ENCODE measurements around the gene PELI1.
"Not testable (repeated sequence)": the region's sequence is repeated elsewhere in the genome, so short reads cannot be mapped to it uniquely, and the experiment has no call there.

Gene PELI1

GRCh38 chr2:64086347-64087082 is 57.7 kb downstream of the PELI1 start:
- no peak for TF ChIP-seq JUND (IDR thresholded peaks at IDR 0.05; ENCODE audit: low read depth)
- DNase-seq (ENCODE audit: low read depth in 1 of 2, low spot score in 1 of 2), result no peak
- in situ Hi-C loops (cut with HindIII; ENCODE audit: low pct_unique_long_range_greater_than_20kb, low sequenced_read_pairs), result no loop called here

- in situ Hi-C loops (cut with HindIII; ENCODE audit: low pct_unique_long_range_greater_than_20kb, low sequenced_read_pairs), result no loop called here
- DNase-seq (ENCODE audit: low read depth in 1 of 2, low spot score in 1 of 2), result no peak
- no peak for TF ChIP-seq JUND (IDR thresholded peaks at IDR 0.05; ENCODE audit: low read depth)
Observed at GRCh38 chr2:64085936-64086335, 58.3 kb downstream of the PELI1 start.

DNA sequence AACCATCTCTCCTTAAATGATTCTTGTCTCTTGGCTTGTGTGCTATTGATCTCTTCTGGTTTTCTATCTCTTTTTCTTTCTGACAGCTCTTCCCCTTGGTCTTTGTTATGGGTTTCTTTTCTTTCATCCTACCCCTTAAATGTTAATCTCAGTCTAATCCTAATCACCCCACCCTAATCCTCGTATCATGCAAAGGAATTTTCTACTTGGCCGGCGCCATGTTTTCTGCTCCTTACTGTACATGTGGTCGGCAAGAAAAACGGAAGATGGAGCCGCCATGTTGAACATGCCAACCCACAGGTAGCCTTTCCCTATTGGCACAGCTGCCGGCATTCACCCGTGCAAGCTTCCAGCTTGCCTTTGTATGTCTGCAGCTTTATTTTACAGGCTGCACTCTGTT is 63.2 kb downstream of the PELI1 start:
- in situ Hi-C loops (cut with HindIII; ENCODE audit: low pct_unique_long_range_greater_than_20kb, low sequenced_read_pairs), result no loop called here
- DNase-seq (ENCODE audit: low read depth in 1 of 2, low spot score in 1 of 2), result no peak
- no peak for TF ChIP-seq JUND (IDR thresholded peaks at IDR 0.05; ENCODE audit: low read depth)

DNA sequence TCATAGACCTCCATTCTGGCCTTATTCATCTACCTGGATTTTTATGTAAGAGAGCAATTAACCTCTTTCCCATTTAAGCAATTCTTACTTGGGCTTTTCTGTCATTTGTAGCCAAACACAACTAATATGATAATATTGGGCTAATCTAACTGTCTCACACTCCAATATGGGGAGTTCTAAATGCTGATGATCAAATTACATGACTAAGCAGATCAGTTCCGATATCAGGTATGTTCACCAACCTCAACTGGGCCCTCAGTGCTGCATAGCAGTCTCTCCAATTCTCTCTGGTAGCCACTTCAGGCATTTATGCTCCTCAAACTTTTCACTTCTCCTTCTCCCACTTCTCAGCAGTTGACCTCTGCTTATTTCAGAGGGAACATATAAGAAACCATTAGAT is 64.0 kb downstream of the PELI1 start:
- TF ChIP-seq JUND (IDR thresholded peaks at IDR 0.05; ENCODE audit: low read depth), result no peak
- no peak for DNase-seq (ENCODE audit: low read depth in 1 of 2, low spot score in 1 of 2)
- in situ Hi-C loops (cut with HindIII; ENCODE audit: low pct_unique_long_range_greater_than_20kb, low sequenced_read_pairs), result no loop called here

- DNase-seq (ENCODE audit: low read depth in 1 of 2, low spot score in 1 of 2); in situ Hi-C loops (cut with HindIII; ENCODE audit: low pct_unique_long_range_greater_than_20kb, low sequenced_read_pairs): not testable (repeated sequence)
Observed at GRCh38 chr2:64079688-64080087, 64.5 kb downstream of the PELI1 start.

DNA sequence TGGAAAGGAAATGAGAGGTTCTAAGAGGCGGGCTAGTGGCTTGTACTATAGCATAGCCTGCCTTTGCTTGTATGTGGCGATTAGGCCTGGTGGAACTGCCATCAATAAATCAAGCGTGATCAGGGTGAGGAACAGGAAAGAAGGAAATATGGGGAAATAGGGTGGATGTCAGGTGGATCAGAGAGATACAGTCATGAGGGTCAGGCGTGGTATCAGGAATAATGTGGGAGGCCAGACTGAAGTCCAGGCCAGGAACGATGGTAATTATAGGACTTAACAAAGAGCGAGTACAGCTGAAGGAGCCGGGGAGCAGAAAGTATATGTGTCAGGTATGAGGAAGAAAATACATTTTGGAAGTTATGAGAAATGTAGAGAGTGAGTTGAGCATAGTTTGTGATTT is 67.4 kb downstream of the PELI1 start:
- DNase-seq (ENCODE audit: low read depth in 1 of 2, low spot score in 1 of 2); in situ Hi-C loops (cut with HindIII; ENCODE audit: low pct_unique_long_range_greater_than_20kb, low sequenced_read_pairs): not testable (repeated sequence)

- in situ Hi-C loops (cut with HindIII; ENCODE audit: low pct_unique_long_range_greater_than_20kb, low sequenced_read_pairs); DNase-seq (ENCODE audit: low read depth in 1 of 2, low spot score in 1 of 2): not testable (repeated sequence)
Observed at GRCh38 chr2:64074616-64075015, 69.6 kb downstream of the PELI1 start.

GRCh38 chr2:64067326-64067725 is 76.9 kb downstream of the PELI1 start:
- DNase-seq (ENCODE audit: low read depth in 1 of 2, low spot score in 1 of 2), result no peak
- in situ Hi-C loops (cut with HindIII; ENCODE audit: low pct_unique_long_range_greater_than_20kb, low sequenced_read_pairs), result no loop called here
- TF ChIP-seq JUND (IDR thresholded peaks at IDR 0.05; ENCODE audit: low read depth), result no peak

GRCh38 chr2:64065516-64065915 is 78.7 kb downstream of the PELI1 start:
- TF ChIP-seq JUND (IDR thresholded peaks at IDR 0.05; ENCODE audit: low read depth), result no peak
- peak in 1 of 2 experiments; percentile 29 for DNase-seq (ENCODE audit: low read depth in 1 of 2, low spot score in 1 of 2)
- in situ Hi-C loops (cut with HindIII; ENCODE audit: low pct_unique_long_range_greater_than_20kb, low sequenced_read_pairs), result no loop called here

DNA sequence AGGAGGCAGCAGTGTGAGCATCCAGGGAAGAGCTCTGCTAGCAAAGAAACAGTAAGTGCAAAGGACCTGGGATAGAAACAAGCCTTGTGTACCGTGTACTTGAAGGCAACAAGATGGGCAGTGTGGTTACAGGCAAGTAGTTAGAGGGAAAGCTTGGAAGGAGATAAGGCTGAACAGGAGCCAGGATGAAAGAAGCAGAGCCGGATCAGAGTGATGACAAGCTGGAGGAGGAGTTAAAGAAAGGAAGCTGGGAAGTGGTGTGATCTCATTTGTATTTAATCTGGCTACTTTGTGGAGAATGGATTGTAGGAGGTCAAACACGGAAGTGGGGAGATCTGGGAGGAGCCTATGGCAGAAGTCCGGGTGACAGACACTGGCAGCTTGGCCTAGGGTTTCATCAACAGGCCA is 80.3 kb downstream of the PELI1 start:
- in situ Hi-C loops (cut with HindIII; ENCODE audit: low pct_unique_long_range_greater_than_20kb, low sequenced_read_pairs), result no loop called here
- no peak for TF ChIP-seq JUND (IDR thresholded peaks at IDR 0.05; ENCODE audit: low read depth)
- DNase-seq (ENCODE audit: low read depth in 1 of 2, low spot score in 1 of 2), result peak in 1 of 2 experiments; percentile 6

- in situ Hi-C loops (cut with HindIII; ENCODE audit: low pct_unique_long_range_greater_than_20kb, low sequenced_read_pairs), result no loop called here
- TF ChIP-seq JUND (IDR thresholded peaks at IDR 0.05; ENCODE audit: low read depth), result no peak
- no peak for DNase-seq (ENCODE audit: low read depth in 1 of 2, low spot score in 1 of 2)
Observed at GRCh38 chr2:64063454-64063853, 80.8 kb downstream of the PELI1 start.

GRCh38 chr2:64062840-64063239 is 81.4 kb downstream of the PELI1 start:
- no peak for TF ChIP-seq JUND (IDR thresholded peaks at IDR 0.05; ENCODE audit: low read depth)
- DNase-seq (ENCODE audit: low read depth in 1 of 2, low spot score in 1 of 2), result no peak
- in situ Hi-C loops (cut with HindIII; ENCODE audit: low pct_unique_long_range_greater_than_20kb, low sequenced_read_pairs), result no loop called here

- DNase-seq (ENCODE audit: low read depth in 1 of 2, low spot score in 1 of 2), result no peak
- TF ChIP-seq JUND (IDR thresholded peaks at IDR 0.05; ENCODE audit: low read depth), result no peak
- in situ Hi-C loops (cut with HindIII; ENCODE audit: low pct_unique_long_range_greater_than_20kb, low sequenced_read_pairs), result no loop called here
Observed at GRCh38 chr2:64059270-64059669, 85.0 kb downstream of the PELI1 start.

GRCh38 chr2:64056021-64056420 is 88.2 kb downstream of the PELI1 start:
- in situ Hi-C loops (cut with HindIII; ENCODE audit: low pct_unique_long_range_greater_than_20kb, low sequenced_read_pairs), result no loop called here
- DNase-seq (ENCODE audit: low read depth in 1 of 2, low spot score in 1 of 2), result no peak

More at GRCh38 chr2:64056021-64056420, 88.2 kb downstream of the PELI1 start:
- no peak for TF ChIP-seq JUND (IDR thresholded peaks at IDR 0.05; ENCODE audit: low read depth)

All from T47D (cell line).